K562 (cell line): ENCODE measurements around the gene GEMIN2. TPM values are rescaled to one million over a fixed set of nuclear protein-coding genes. Genes with fewer than 3 reads are reported as not detected.
A peak's percentile ranks its signal among the peaks of the same experiment; 100 is the strongest.

Experiments used
- ARID2 ChIP-seq: fragments of 450-650 bp; IDR thresholded peaks from 2 replicates; pipeline ENCODE4 v1.6.1; 2017; ENCODE audit warnings: antibody characterized with exemption, mild to moderate bottlenecking
- CEBPB ChIP-seq: fragments of 450-650 bp; IDR thresholded peaks from 2 replicates; pipeline ENCODE4 v1.6.1; 2016; ENCODE audit warnings: missing genetic modification characterization, missing compliant biosample characterization
- ELF2 ChIP-seq: fragments of 250-450 bp; sonication (Bioruptor Pico); IDR thresholded peaks from 2 replicates; pipeline ENCODE4 v1.5.0; 2021; ENCODE audit warnings: mild to moderate bottlenecking
- GATAD2B ChIP-seq: fragments of 450-650 bp; IDR thresholded peaks from 2 replicates; pipeline ENCODE4 v1.6.1; 2017; ENCODE audit warnings: mild to moderate bottlenecking, borderline replicate concordance
- KAT8 ChIP-seq: fragments of 450-650 bp; IDR thresholded peaks from 2 replicates; pipeline ENCODE4 v1.6.1; 2016; ENCODE audit warnings: low read depth, mild to moderate bottlenecking
- MBD2 ChIP-seq: sonication (generic); IDR thresholded peaks from 2 replicates; pipeline ENCODE4 v1.6.1; 2016; ENCODE audit warnings: low read depth, borderline replicate concordance
- MEIS2 ChIP-seq: fragments of 450-650 bp; IDR thresholded peaks from 2 replicates; pipeline ENCODE4 v1.6.1; 2014; ENCODE audit warnings: mild to moderate bottlenecking; ENCODE audit not compliant: partially characterized antibody
- MTA3 ChIP-seq: fragments of 450-650 bp; formaldehyde crosslinking; IDR thresholded peaks from 2 replicates; pipeline ENCODE4 v1.6.1; 2017; ENCODE audit warnings: mild to moderate bottlenecking, borderline replicate concordance
- MYNN ChIP-seq, 2 experiments: sonication (generic); formaldehyde crosslinking in 1 of 2; IDR thresholded peaks; 2 replicates each; pipeline versions ENCODE4 v1.5.0 to v1.6.1; 2016 to 2020; ENCODE audit warnings: antibody characterized with exemption in 1 of 2, missing genetic modification reagents in 1 of 2
- NONO ChIP-seq, 2 experiments: fragments of 200-400 bp in 1 of 2; fragments of 450-650 bp in 1 of 2; formaldehyde crosslinking in 1 of 2; IDR thresholded peaks; 2 replicates each; pipeline ENCODE4 v1.6.1; 2017; ENCODE audit warnings: low read depth in 2 of 2, mild to moderate bottlenecking in 2 of 2, moderate library complexity in 2 of 2, low read length in 1 of 2
- TAF15 ChIP-seq: fragments of 200-400 bp; formaldehyde crosslinking; IDR thresholded peaks from 2 replicates; pipeline ENCODE4 v1.6.1; 2017; ENCODE audit warnings: mild to moderate bottlenecking, low read depth, low read length, moderate library complexity
- TAF7 ChIP-seq: fragments of 450-650 bp; IDR thresholded peaks from 2 replicates; pipeline ENCODE4 v1.6.1; 2016; ENCODE audit warnings: missing genetic modification characterization, missing compliant biosample characterization
- TAF9B ChIP-seq: fragments of 450-650 bp; IDR thresholded peaks from 2 replicates; pipeline ENCODE4 v1.6.1; 2018; ENCODE audit warnings: mild to moderate bottlenecking; ENCODE audit not compliant: partially characterized antibody
- TCFL5 ChIP-seq: fragments of 250-450 bp; sonication (Bioruptor Pico); conservative IDR thresholded peaks from 2 replicates; pipeline ENCODE4 v1.6.1; 2021; ENCODE audit warnings: mild to moderate bottlenecking, moderate library complexity, matching md5 sums
- TEAD4 ChIP-seq, 2 experiments: sonication (generic) in 1 of 2; formaldehyde crosslinking in 1 of 2; IDR thresholded peaks; 2 replicates each; pipeline versions ENCODE4 v1.6.1 to v1.8.0; 2012 to 2022; ENCODE audit warnings: borderline replicate concordance in 1 of 2, inconsistent platforms in 1 of 2, low read length in 1 of 2, mild to moderate bottlenecking in 1 of 2, missing genetic modification reagents in 1 of 2
- ZNF121 ChIP-seq: sonication (generic); formaldehyde crosslinking; conservative IDR thresholded peaks from 2 replicates; pipeline ENCODE4 v1.8.0; 2022; ENCODE audit warnings: missing genetic modification reagents
- ZNF165 ChIP-seq: fragments of 250-450 bp; sonication (Bioruptor Pico); IDR thresholded peaks from 2 replicates; pipeline ENCODE4 v1.4.0; 2020; ENCODE audit warnings: borderline replicate concordance
- ZNF212 ChIP-seq: fragments of 450-650 bp; formaldehyde crosslinking; IDR thresholded peaks from 2 replicates; pipeline ENCODE4 v1.4.0; 2020; ENCODE audit warnings: mild to moderate bottlenecking
- ZNF766 ChIP-seq: fragments of 200-800 bp; sonication (Bioruptor generic); conservative IDR thresholded peaks from 2 replicates; pipeline ENCODE4 v1.6.1; 2016; ENCODE audit warnings: missing genetic modification characterization, missing compliant biosample characterization
- polyA plus RNA-seq, 8 experiments: library from polyadenylated mRNA; depleted of rRNA in 4 of 8; stranded (reverse) in 5 of 8; unstranded in 3 of 8; fragments of >200 nt; fragmentation: Nextera tagmentation in 2 of 8; fragmentation: Illumina TruSeq in 1 of 8; extraction: Ambion mirVana in 2 of 8; extraction: Trizol in 1 of 8; gene quantifications; 2 replicates each; pipeline versions ENCODE4 v1.2.1 to v1.2.3, GENCODE V29; 2011 to 2014; ENCODE audit warnings: inconsistent platforms in 1 of 8, missing spikeins in 1 of 8
- total RNA-seq, 7 experiments: library from RNA; depleted of rRNA in 6 of 7; stranded (reverse); fragments of >200 nt in 6 of 7; fragmentation: Illumina TruSeq in 2 of 7; extraction: Trizol in 2 of 7; gene quantifications; 2 replicates each; pipeline versions ENCODE4 v1.2.1 to v1.2.3, GENCODE V29; 2011 to 2021; ENCODE audit warnings: low replicate concordance in 1 of 7
- TF ChIP-seq, protein P1 (sequence below), 2 experiments: fragments of 450-650 bp in 1 of 2; sonication (generic) in 1 of 2; formaldehyde crosslinking in 1 of 2; IDR thresholded peaks in 1 of 2; conservative IDR thresholded peaks in 1 of 2; 2 replicates each; pipeline versions ENCODE4 v1.6.1 to v1.8.1; 2016 to 2023; ENCODE audit warnings: mild to moderate bottlenecking in 2 of 2, moderate library complexity in 2 of 2, inconsistent platforms in 1 of 2, missing genetic modification reagents in 1 of 2
- TF ChIP-seq, protein P2 (sequence below): fragments of 450-650 bp; IDR thresholded peaks from 2 replicates; pipeline ENCODE4 v1.6.1; 2016; ENCODE audit warnings: low read depth, mild to moderate bottlenecking, moderate library complexity
- TF ChIP-seq, protein P3 (sequence below): fragments of 450-650 bp; IDR thresholded peaks from 2 replicates; pipeline ENCODE4 v1.6.1; 2016; ENCODE audit warnings: mild to moderate bottlenecking
- TF ChIP-seq, protein P4 (sequence below): IDR thresholded peaks from 2 replicates; pipeline ENCODE4 v1.6.1; 2011; ENCODE audit not compliant: insufficient read length; ENCODE audit errors: extremely low read depth

Gene GEMIN2
- total and polyA plus RNA-seq, 9 of the 15 experiments (the other 6 are each of a cell fraction or from before 2014, with no cell fraction given) = 23.0 to 87.6 (median 45.5) TPM

DNA sequence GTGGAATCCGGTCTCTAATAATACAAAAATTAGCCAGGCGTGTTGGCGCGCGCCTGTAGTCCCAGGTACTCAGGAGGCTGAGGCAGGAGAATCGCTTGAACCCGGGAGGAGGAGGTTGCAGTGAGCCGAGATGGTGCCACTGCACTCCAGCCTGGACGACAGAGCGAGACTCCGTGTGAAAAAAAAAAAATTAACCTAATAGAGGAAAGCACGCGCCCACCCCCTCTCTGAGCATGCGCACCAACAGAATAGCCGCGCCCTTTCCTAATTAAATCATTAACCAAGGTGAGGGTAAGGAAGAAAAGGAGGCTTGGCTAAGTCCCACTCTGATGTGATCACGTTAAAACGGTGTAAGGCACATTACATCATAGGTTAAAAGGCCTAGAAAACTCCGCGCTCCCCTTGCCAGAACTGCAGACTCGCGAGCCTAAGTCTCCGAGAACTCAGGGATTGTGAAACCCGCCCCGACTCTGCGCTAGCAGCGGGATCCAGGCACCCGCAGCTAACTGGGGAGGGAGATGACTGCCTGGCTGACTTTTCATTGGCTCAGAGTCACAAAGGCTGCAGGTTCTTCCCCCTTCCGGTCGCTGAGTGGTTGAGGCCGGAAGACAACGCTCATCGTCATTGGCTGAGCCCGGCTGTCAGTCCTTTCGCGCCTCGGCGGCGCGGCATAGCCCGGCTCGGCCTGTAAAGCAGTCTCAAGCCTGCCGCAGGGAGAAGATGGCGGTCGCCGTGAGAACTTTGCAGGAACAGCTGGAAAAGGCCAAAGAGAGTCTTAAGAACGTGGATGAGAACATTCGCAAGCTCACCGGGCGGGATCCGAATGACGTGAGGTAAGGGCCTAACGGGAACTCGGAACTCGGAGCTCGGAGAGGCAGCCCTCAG is 60.7 kb downstream of the GEMIN2 start, which contains the start of gene PNN (continued):
- TF ChIP-seq MYNN (IDR thresholded peaks at IDR 0.05) = no peak
- no peak for TF ChIP-seq MYNN (CRISPR knock-in tag; IDR thresholded peaks at IDR 0.05)
- TF ChIP-seq TAF7 (tag) = peak; percentile 82
- TF ChIP-seq TAF9B = peak; percentile 86
- TF ChIP-seq ZNF121 (CRISPR knock-in tag) = 0 out of 2 replicates have a peak, but pooled peaks have one; percentile 29
- TF ChIP-seq GATAD2B = no peak
- peak; percentile 98 for TF ChIP-seq CEBPB
- TF ChIP-seq, protein P1, sequence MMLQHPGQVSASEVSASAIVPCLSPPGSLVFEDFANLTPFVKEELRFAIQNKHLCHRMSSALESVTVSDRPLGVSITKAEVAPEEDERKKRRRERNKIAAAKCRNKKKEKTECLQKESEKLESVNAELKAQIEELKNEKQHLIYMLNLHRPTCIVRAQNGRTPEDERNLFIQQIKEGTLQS (IDR thresholded peaks at IDR 0.05) = peak; percentile 89
- TF ChIP-seq, protein P1 (CRISPR knock-in tag; conservative IDR thresholded peaks at IDR 0.05) = no peak
- peak; percentile 37 for TF ChIP-seq MEIS2
- no peak for TF ChIP-seq ZNF165 (CRISPR knock-in tag)
- peak; percentile 100 for TF ChIP-seq MBD2
- peak; percentile 12; the same call in 1 of the 2 replicates for TF ChIP-seq ZNF766 (CRISPR knock-in tag)
- TF ChIP-seq NONO (IDR thresholded peaks at IDR 0.05; ENCODE audit: low read depth in 2 of 2, low read length in 1 of 2) = peak in 1 of 2 experiments; percentile 98; a peak in 2 of 4 replicates
- no peak for TF ChIP-seq ARID2
- TF ChIP-seq, protein P2, sequence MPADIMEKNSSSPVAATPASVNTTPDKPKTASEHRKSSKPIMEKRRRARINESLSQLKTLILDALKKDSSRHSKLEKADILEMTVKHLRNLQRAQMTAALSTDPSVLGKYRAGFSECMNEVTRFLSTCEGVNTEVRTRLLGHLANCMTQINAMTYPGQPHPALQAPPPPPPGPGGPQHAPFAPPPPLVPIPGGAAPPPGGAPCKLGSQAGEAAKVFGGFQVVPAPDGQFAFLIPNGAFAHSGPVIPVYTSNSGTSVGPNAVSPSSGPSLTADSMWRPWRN = peak; percentile 57; the same call in 1 of the 2 replicates
- 0 out of 2 replicates have a peak, but pooled peaks have one; percentile 8 for TF ChIP-seq TEAD4 (IDR thresholded peaks at IDR 0.05; ENCODE audit: low read length)
- no peak for TF ChIP-seq TEAD4 (CRISPR knock-in tag; IDR thresholded peaks at IDR 0.05; ENCODE audit: borderline replicate concordance)
- peak; percentile 77; the same call in 1 of the 2 replicates for TF ChIP-seq MTA3
- TF ChIP-seq KAT8 = no peak
- TF ChIP-seq, protein P3, sequence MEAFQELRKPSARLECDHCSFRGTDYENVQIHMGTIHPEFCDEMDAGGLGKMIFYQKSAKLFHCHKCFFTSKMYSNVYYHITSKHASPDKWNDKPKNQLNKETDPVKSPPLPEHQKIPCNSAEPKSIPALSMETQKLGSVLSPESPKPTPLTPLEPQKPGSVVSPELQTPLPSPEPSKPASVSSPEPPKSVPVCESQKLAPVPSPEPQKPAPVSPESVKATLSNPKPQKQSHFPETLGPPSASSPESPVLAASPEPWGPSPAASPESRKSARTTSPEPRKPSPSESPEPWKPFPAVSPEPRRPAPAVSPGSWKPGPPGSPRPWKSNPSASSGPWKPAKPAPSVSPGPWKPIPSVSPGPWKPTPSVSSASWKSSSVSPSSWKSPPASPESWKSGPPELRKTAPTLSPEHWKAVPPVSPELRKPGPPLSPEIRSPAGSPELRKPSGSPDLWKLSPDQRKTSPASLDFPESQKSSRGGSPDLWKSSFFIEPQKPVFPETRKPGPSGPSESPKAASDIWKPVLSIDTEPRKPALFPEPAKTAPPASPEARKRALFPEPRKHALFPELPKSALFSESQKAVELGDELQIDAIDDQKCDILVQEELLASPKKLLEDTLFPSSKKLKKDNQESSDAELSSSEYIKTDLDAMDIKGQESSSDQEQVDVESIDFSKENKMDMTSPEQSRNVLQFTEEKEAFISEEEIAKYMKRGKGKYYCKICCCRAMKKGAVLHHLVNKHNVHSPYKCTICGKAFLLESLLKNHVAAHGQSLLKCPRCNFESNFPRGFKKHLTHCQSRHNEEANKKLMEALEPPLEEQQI = no peak
- no peak for TF ChIP-seq ELF2
- no peak for TF ChIP-seq ZNF212 (CRISPR knock-in tag)
- TF ChIP-seq TCFL5 (CRISPR knock-in tag) = no peak
- no peak for TF ChIP-seq TAF15
- TF ChIP-seq, protein P4, sequence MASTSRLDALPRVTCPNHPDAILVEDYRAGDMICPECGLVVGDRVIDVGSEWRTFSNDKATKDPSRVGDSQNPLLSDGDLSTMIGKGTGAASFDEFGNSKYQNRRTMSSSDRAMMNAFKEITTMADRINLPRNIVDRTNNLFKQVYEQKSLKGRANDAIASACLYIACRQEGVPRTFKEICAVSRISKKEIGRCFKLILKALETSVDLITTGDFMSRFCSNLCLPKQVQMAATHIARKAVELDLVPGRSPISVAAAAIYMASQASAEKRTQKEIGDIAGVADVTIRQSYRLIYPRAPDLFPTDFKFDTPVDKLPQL = peak; percentile 50
